Heart left ventricle (tissue), 13 donors: ENCODE measurements around the gene EIF4B.

ENCODE experiments used
- CTCF ChIP-seq, 12 donors: fragments of 200-600 bp; sonication (generic) in 4 of 12; IDR thresholded peaks; one replicate each; pipeline versions ENCODE4 v1.5.0 to v1.8.0; 2018 to 2022; ENCODE audit warnings: antibody characterized with exemption in 12 of 12, mild to moderate bottlenecking in 5 of 12
- POLR2A ChIP-seq, 2 donors: fragments of 450-650 bp; IDR thresholded peaks; one replicate each; pipeline ENCODE4 v1.6.1; 2017; ENCODE audit warnings: antibody characterized with exemption in 2 of 2, mild to moderate bottlenecking in 2 of 2, moderate library complexity in 2 of 2
- donor health status: ischemic (EF 13 %, LVEDD 7.1; RV severe dilation, severe dysfunction).
- donor health status: DM: no; HTN: yes; CAD: no.
- donor health status: DM: no; HTN: no; CAD: no.
- donor health status: ischemic (EF 25% LVEDD 6.9; RV normal size, moderate dysfunction).
- donor health status: ischemic (EF 25% LVEDD 5.7; RV mildly dilated, moderate dysfunction).
- donor health status: ischemic (EF 35%, LVEDD 5.7; RV mildly dilated, moderate dysfunction).
- donor health status: nonischemic (EF 11% LVEDD 7.7; RV severe dilation, severe dysfunction).
- donor health status: DM: yes; HTN: yes; CAD: no.
- donor health status: PGD.
- donor health status: ischemic (EF 29% LVEDD 5.4; RV normal size, mild dysfunction).
- donor health status: nonischemic (EF 23%, LVEDD 6.1; RV moderate dilation, normal function).

- TF ChIP-seq CTCF (IDR thresholded peaks at IDR 0.05) = no peak
- no peak for TF ChIP-seq POLR2A (IDR thresholded peaks at IDR 0.05)
Measured at GRCh38 chr12:53060064-53060720, 53.9 kb downstream of the EIF4B start.
